IMR-90 (cell line): Measurements from ENCODE around the gene MAN1A2.

Experiments
- POLR2A ChIP-seq: IDR thresholded peaks from 2 replicates; pipeline ENCODE4 v1.6.1; 2012; ENCODE audit warnings: mild to moderate bottlenecking, low read depth, low read length
- TF ChIP-seq, protein P1 (sequence below): conservative IDR thresholded peaks from 2 replicates; pipeline ENCODE4 v1.5.1; 2012; ENCODE audit warnings: mild to moderate bottlenecking, low read depth, low read length, improper control_type of control experiment

DNA sequence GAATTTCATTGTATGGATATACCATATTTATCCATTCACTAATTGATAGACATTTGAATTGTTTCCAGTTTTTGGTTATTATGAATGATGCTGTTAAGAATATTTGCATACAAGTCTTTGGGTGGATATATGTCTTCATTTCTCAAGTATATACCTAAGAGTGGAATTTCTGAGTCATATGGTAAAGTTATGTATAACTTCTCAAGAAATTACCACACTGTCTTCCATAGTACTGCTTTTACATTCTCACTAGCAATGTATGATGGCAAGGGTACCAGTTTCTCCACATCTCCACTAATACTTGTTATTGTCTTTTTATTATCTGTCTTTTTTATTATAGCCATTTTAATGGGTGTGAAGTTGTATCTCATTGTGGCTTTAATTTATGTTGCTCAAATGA is 164.0 kb downstream of the MAN1A2 start:
- TF ChIP-seq, protein P1, sequence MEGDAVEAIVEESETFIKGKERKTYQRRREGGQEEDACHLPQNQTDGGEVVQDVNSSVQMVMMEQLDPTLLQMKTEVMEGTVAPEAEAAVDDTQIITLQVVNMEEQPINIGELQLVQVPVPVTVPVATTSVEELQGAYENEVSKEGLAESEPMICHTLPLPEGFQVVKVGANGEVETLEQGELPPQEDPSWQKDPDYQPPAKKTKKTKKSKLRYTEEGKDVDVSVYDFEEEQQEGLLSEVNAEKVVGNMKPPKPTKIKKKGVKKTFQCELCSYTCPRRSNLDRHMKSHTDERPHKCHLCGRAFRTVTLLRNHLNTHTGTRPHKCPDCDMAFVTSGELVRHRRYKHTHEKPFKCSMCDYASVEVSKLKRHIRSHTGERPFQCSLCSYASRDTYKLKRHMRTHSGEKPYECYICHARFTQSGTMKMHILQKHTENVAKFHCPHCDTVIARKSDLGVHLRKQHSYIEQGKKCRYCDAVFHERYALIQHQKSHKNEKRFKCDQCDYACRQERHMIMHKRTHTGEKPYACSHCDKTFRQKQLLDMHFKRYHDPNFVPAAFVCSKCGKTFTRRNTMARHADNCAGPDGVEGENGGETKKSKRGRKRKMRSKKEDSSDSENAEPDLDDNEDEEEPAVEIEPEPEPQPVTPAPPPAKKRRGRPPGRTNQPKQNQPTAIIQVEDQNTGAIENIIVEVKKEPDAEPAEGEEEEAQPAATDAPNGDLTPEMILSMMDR: no peak
- TF ChIP-seq POLR2A: no peak
